Activated naive CD8-positive, alpha-beta T cell treated with anti-CD3 and anti-CD28 coated beads for 36 hours (primary cell): Measurements from ENCODE around the gene RAB40C. TPM values are rescaled to one million over a fixed set of nuclear protein-coding genes. Genes with fewer than 3 reads are reported as not detected.

Experiments
- DNase-seq: peaks from one replicate; pipeline ENCODE4 v3.0.0; 2021
- H3K27ac Mint-ChIP-seq: one replicate; pipeline ENCODE4 v1.8.0; 2022; ENCODE audit warnings: mild to moderate bottlenecking, moderate library complexity, mixed read lengths
- H3K27me3 Mint-ChIP-seq: one replicate; pipeline ENCODE4 v1.8.0; 2022; ENCODE audit warnings: mild to moderate bottlenecking, mixed read lengths
- H3K36me3 Mint-ChIP-seq: one replicate; pipeline ENCODE4 v1.8.0; 2021; ENCODE audit warnings: mild to moderate bottlenecking, mixed read lengths
- H3K4me1 Mint-ChIP-seq: one replicate; pipeline ENCODE4 v1.8.0; 2021; ENCODE audit warnings: mixed read lengths
- H3K4me3 Mint-ChIP-seq: one replicate; pipeline ENCODE4 v1.8.0; 2022; ENCODE audit warnings: mild to moderate bottlenecking, moderate library complexity, mixed read lengths
- H3K9me3 Mint-ChIP-seq: one replicate; pipeline ENCODE4 v1.8.0; 2022; ENCODE audit warnings: mixed read lengths
- total RNA-seq, 2 experiments: library from RNA; stranded (reverse); gene quantifications; one replicate each; pipeline ENCODE4 v1.2.3, GENCODE V29; 2021

Gene RAB40C
- total RNA-seq: 1 to 10 TPM; 7.2 to 7.6 TPM

DNA sequence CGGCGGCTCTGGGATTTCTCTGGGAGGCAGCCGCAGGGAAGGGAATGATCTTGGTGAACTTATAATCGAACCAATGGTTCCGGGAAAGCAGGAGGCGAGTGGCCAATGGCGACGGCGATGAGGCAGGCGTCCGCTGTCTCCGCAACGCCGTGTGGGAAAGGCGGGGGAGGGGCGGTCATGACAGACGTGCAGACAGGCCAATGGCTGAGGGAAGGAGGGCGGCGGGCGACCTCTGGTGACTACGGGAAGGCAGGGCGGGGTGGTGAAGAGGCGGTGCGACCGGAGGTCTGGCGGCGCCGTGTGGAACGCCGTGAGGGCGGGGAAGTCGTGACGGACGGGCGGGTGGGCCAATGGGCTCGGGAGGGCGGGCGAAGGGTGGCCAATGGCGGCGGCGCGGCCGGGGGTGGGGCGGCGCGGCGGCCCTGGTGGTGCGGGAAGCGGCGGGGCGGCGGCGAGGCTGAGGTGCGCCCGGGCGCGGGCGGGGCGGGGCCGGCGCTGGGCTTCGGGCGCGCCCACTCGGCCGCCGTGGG, at the start of gene RAB40C:
TSS of gene RAB40C (plus strand) at position 409 of the 530 bp plus-strand sequence. CDS start 226 bp downstream, outside the sequence.
- Mint-ChIP-seq H3K9me3 (no peaks in the 10 kb centered on the region), H3K4me1 (peaks cover 25% of the 10 kb centered on the region), H3K36me3 (peaks cover 11% of the 10 kb centered on the region), H3K4me3 (peak within 1 kb of the TSS; percentile 98), H3K27ac (peak within 1 kb of the TSS; percentile 96), H3K27me3 (peaks cover 7% of the 10 kb centered on the region)
- peak; percentile 99 for DNase-seq

DNA sequence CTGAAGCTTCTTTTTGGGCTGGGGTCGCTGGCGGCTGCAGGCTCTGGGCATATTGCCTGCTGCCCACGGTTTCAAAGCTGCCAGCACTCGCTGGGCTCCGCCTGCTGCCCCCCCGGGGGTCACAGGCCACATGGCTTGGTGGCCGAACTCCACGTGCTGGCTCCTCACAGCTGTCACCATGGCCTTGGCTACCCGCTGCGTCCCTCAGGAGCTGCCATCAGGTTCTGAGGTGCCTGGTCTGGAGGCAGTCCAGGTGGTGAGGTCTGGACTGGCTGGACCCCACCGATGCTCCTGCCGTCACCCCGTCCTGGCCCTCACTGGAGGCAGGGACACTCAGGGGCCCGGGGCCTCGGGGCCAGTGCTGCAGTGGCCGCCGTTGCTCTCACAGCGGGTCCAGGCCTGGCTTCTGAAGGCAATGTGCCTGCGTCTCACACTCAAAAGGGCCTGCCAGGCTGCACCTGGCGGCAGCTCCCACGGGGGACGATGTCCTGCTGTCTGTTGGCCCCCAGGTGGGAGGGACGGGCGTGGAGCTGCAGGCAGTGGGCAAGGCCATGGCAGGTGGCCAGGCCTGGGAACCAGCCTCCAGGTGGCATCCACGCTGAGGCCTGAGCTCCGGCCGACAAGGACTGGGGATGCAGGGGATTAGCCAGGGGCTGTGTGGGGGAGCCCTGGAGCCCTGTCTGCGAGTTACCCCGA, 49.1 kb upstream of the RAB40C start:
- peaks cover 3% of the 10 kb centered on the region for H3K4me1 Mint-ChIP-seq
- no peak overlapping the region for H3K4me3 Mint-ChIP-seq
- no peaks in the 10 kb centered on the region for H3K9me3 Mint-ChIP-seq
- H3K27me3 Mint-ChIP-seq: no peaks in the 10 kb centered on the region
- peaks cover 4% of the 10 kb centered on the region for H3K36me3 Mint-ChIP-seq
- DNase-seq: no peak
- no peak overlapping the region for H3K27ac Mint-ChIP-seq

DNA sequence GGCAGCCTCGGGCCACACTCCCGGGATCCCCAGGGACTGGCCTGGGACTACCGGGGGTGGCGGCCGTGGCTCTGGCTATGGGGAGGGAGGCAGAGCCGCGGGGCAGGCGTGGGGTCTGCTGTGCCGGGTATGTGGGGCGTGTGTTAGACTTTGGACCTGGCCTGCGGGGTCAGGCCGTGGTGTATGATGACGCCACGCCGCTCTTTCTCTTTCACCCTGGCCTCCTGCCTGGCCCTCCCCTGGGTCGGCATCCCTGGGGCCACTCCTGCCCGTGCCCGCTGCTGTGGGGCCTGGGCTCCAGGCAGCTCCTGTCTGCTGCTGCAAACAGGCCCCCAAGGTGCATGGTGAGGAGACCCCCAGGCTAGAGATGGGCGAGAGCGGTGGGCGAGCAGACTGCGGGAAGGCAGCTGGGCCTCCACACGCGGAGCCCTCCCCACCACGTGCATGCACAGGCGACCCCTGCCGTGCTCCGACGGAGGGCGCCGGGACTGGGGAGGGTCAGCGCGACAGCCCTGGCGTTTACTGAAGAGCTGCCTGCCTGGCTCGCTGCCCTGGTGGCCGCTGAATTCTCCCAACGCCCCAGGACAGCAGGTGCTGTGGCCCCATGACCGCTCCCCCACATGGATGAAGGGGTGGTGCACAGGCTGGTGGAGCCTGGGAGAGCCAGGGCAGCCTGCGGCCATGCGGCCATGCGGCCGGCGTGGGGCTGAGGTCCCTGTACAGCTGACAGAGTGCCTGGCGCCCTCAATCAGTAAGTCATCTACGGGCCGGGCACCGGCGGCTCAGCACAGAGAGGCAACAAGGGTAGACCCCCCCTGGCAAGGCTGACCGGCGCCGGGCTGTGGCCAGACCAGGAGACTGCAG, 46.3 kb upstream of the RAB40C start:
- peaks cover 4% of the 10 kb centered on the region for H3K36me3 Mint-ChIP-seq
- H3K27me3 Mint-ChIP-seq: no peaks in the 10 kb centered on the region
- no peaks in the 10 kb centered on the region for H3K9me3 Mint-ChIP-seq
- peaks cover 3% of the 10 kb centered on the region for H3K4me1 Mint-ChIP-seq
- no peak overlapping the region for H3K4me3 Mint-ChIP-seq
- H3K27ac Mint-ChIP-seq: no peak overlapping the region
- no peak for DNase-seq

DNA sequence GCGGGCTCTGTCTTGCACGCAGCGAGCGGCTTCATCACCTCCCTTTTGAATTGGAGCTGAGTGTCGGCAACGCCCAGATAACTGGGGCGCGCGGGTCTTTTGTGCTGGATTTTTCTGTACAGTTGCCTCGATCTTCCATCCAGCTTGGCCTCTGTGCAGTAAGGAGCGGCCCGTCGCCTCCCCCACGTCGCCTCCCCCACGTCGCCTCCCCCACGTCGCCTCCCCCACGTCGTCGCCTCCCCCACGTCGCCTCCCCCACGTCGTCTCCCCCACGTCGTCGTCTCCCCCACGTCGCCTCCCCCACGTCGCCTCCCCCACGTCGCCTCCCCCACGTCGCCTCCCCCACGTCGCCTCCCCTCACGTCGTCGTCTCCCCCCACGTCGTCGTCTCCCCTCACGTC, 45.3 kb upstream of the RAB40C start:
- Mint-ChIP-seq H3K27ac (no peak overlapping the region), H3K27me3 (no peaks in the 10 kb centered on the region), H3K36me3 (peaks cover 2% of the 10 kb centered on the region), H3K4me1 (peaks cover 3% of the 10 kb centered on the region), H3K4me3 (no peak overlapping the region), H3K9me3 (no peaks in the 10 kb centered on the region)
- no peak for DNase-seq

- Mint-ChIP-seq H3K27ac (no peak overlapping the region), H3K9me3 (no peaks in the 10 kb centered on the region), H3K36me3 (no peaks in the 10 kb centered on the region), H3K27me3 (no peaks in the 10 kb centered on the region), H3K4me1 (peaks cover 3% of the 10 kb centered on the region), H3K4me3 (no peak overlapping the region)
- DNase-seq: peak; percentile 43
Observed at GRCh38 chr16:546909-547770, 42.7 kb upstream of the RAB40C start.

- no peaks in the 10 kb centered on the region for H3K36me3 Mint-ChIP-seq
Observed at GRCh38 chr16:548586-548985, 41.3 kb upstream of the RAB40C start.

DNA sequence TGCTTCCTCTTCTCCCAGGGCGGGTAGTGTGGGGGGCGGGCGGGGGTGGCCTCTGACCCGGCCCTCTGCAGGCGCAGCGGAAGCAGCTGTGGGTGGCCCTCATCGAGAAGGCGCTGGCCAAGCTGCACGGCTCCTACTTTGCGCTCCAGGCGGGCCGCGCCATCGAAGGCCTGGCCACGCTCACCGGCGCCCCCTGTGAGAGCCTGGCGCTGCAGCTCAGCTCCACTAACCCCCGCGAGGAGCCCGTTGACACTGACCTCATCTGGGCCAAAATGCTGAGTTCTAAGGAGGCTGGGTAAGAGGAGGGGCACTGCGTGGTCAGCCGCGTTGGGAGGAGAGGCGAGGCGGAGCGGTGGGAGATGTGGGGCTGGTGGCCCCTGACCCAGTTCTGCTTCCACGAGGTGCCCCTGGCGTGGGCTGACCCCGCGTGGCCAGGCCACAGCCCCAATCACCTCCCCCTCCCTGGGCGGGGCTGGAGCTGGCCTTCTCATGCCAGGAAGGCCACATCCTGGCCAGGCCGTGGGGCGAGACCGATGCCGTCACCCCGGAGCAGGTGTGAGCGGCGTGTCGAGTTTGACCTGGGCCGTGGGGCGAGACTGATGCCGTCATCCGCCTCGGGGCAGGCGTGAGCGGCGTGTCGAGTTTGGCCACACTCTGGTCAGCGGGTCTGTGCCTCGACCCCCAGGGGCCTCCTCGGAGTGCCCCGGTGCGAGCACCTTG, 40.2 kb upstream of the RAB40C start:
- Mint-ChIP-seq H3K4me1 (no peaks in the 10 kb centered on the region), H3K4me3 (no peak overlapping the region), H3K36me3 (no peaks in the 10 kb centered on the region), H3K27ac (no peak overlapping the region), H3K27me3 (no peaks in the 10 kb centered on the region), H3K9me3 (no peaks in the 10 kb centered on the region)
- no peak for DNase-seq

More at GRCh38 chr16:548586-548985, 41.3 kb upstream of the RAB40C start:
- H3K27ac Mint-ChIP-seq: no peak overlapping the region
- H3K27me3 Mint-ChIP-seq: no peaks in the 10 kb centered on the region
- no peak for DNase-seq
- H3K4me3 Mint-ChIP-seq: no peak overlapping the region
- H3K4me1 Mint-ChIP-seq: no peaks in the 10 kb centered on the region
- no peaks in the 10 kb centered on the region for H3K9me3 Mint-ChIP-seq

DNA sequence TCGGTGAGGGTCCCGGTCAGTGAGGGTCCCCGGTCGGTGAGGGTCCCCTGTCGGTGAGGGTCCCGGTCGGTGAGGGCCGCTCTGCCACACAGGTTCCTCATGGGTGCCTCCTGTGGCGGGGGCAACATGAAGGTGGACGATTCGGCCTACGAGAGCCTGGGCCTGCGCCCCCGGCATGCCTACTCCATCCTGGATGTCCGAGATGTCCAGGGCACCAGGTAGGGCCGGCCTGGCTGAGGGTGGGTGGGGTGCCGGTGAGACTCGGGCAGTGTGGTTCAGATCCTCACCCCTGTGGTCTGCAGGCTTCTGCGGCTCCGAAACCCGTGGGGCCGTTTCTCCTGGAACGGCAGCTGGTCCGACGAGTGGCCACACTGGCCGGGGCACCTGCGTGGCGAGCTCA, 38.7 kb upstream of the RAB40C start:
- Mint-ChIP-seq H3K9me3 (no peaks in the 10 kb centered on the region), H3K36me3 (no peaks in the 10 kb centered on the region), H3K4me1 (no peaks in the 10 kb centered on the region), H3K27me3 (no peaks in the 10 kb centered on the region), H3K27ac (no peak overlapping the region), H3K4me3 (no peak overlapping the region)
- no peak for DNase-seq

- Mint-ChIP-seq H3K9me3 (no peaks in the 10 kb centered on the region), H3K27me3 (no peaks in the 10 kb centered on the region), H3K4me1 (no peaks in the 10 kb centered on the region), H3K36me3 (no peaks in the 10 kb centered on the region), H3K4me3 (no peak overlapping the region), H3K27ac (no peak overlapping the region)
- no peak for DNase-seq
Observed at GRCh38 chr16:552171-552570, 37.7 kb upstream of the RAB40C start.

DNA sequence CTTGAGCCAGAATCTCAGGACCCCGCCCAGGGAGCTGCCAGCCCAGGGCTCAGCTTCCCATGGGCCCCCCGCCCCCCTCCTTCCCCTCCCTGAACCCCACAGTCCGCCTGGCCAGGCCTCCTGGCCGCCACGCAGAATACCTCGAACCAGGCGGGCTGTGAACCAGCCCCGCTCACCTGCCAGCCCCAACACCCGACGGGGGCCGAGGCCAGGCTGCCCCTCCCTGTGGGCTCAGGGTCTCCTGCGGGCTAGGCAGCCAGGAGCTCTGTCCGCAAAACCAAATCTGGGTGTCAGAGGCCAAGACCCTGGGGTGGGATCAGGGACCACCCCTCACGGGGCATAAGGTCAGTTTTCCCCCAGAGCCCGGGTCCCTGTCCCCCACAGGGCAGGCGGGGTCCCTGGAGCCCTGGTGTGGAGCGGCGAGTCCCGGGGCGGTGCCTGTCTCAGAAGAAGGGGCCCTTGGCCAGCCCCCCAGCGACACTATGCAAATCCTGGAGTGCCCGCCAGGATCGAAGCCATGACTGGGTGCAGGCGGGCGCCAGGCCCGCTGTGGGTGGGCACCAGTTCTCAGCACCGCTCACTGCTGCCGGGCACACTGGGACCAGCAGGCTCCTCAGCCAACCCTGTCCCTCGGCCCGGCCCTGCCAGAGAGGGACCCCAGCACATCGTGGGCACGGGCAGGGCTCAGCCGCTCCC, 36.1 kb upstream of the RAB40C start:
- H3K4me3 Mint-ChIP-seq: no peak overlapping the region
- no peaks in the 10 kb centered on the region for H3K9me3 Mint-ChIP-seq
- peaks cover 4% of the 10 kb centered on the region for H3K27me3 Mint-ChIP-seq
- no peak overlapping the region for H3K27ac Mint-ChIP-seq
- H3K36me3 Mint-ChIP-seq: no peaks in the 10 kb centered on the region
- no peak for DNase-seq
- H3K4me1 Mint-ChIP-seq: no peaks in the 10 kb centered on the region

GRCh38 chr16:554297-554621, 35.6 kb upstream of the RAB40C start:
- Mint-ChIP-seq H3K4me3 (no peak overlapping the region), H3K4me1 (no peaks in the 10 kb centered on the region), H3K9me3 (no peaks in the 10 kb centered on the region), H3K27me3 (peaks cover 4% of the 10 kb centered on the region), H3K36me3 (no peaks in the 10 kb centered on the region), H3K27ac (no peak overlapping the region)
- no peak for DNase-seq

DNA sequence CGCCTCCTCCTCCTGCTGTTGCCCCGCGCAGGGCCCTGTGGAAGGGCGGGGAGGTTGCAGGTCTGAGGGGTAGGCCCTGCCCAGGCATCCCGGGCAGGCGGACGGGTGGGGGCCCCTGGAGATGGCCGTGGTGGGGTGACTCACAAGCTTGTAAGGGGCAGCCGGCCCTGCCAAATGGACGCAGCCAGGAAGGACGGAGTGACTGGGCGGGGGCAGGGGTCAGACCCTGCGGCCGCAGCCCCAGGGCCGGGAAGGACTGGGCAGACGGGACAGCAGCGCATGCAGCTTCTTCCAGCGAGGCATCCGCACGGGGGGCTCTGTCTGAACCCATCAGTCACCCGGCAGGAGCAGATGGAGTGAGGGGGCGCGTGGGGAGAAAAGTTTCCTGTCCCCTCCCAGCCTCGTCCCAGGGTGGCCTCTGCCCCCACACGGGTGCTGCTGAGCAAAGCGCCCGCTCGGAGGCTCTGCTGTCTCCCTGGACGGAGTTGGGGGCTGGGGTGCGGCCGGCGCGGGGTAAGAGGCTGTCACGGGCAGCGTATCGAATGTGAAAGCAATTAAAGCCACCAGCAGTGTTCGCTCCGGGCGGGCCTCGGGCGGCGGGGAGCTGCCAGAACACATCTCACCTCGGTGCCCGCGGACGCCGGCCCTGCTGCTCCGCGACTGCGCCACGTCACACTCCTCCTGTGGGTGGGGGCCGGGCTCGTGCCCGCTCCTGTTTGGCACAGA, 35.1 kb upstream of the RAB40C start:
- DNase-seq: no peak
- Mint-ChIP-seq H3K9me3 (no peaks in the 10 kb centered on the region), H3K27ac (no peak overlapping the region), H3K27me3 (peaks cover 8% of the 10 kb centered on the region), H3K4me1 (no peaks in the 10 kb centered on the region), H3K36me3 (no peaks in the 10 kb centered on the region), H3K4me3 (no peak overlapping the region)
